NOMO-1 treated with dmso at 0.1 percent for 144 hours (cell line): ENCODE data around the gene DNAJC4.

Experiments used
- DNase-seq: peaks from one replicate; lab custom pipeline; 2025; ENCODE audit not compliant: unreplicated experiment; lab: John Stamatoyannopoulos, UW

DNAJC4 gene

DNA sequence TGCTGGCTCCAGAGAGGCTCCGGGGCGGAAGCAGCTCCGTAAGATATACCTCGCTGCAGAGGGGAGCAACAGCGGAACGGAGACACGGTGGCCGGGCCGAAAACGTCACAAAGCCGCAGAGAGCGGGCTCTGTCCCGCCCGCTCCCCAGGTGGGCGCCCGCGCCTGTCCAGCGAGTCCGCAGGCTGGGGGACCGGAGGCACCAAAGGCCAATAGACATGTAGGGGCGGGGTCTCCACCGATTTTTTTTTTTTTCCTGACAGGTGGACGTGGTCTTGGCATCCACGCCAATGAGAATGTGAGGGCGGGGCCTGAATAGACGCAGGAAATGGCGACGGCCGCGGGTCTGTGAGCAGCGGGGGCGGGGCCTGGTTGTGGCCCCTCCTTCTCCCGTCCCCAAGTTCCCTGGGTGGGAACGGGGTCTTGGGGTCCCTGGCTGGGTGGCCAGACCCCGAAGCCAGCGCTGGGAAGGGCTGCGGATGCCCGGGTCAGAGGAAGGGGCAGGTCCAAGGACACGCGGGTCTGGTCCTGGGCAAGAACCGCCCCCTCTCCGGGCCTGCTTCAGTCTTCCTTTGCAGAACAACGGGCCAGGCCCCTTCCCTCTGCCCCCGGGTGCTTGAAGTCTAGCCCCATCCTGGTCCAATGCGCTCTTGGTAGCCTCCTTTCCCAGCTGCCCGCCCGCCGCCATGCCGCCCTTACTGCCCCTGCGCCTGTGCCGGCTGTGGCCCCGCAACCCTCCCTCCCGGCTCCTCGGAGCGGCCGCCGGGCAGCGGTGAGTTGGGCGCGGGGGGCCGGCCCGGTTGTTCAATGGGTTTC is at the start of gene DNAJC4:
Gene DNAJC4, plus strand, starts transcription at position 378 of the 814 bp plus-strand sequence. Its CDS starts 307 bp downstream, at position 685.
- DNase-seq: peak; percentile 89

GRCh38 chr11:64180891-64181290 is 49.5 kb upstream of the DNAJC4 start:
- DNase-seq: no peak

- peak; percentile 83 for DNase-seq
Measured at GRCh38 chr11:64181506-64182411, 48.6 kb upstream of the DNAJC4 start.

- no peak for DNase-seq
Measured at GRCh38 chr11:64183890-64184289, 46.5 kb upstream of the DNAJC4 start.

DNA sequence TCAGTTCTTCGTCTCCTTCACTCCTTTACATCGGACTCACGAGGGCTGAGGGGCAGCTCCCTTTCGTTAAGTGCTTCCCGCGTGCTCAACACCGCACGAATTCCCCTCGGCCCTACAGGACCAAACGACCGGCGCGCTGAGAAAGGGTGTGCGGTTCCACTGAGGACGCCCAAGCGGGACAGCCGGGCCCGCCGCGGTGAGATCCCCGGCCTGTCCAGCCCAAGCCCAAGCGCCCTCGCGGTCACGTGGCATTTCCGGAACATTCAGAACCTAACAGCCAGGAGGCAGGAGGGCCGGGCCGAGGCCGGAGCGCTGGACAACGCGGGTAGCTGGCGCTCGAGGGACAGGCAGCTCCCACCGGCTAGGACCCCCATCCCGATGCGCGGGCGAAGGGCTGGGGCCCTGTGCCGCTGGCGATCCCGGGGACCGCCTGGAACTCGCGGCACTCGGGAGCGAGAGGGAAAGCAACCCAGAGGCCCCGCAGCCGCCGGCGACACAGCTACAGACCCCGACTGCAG is 45.1 kb upstream of the DNAJC4 start:
- DNase-seq: peak; percentile 53

- peak; percentile 100 for DNase-seq
Measured at GRCh38 chr11:64185693-64186491, 44.5 kb upstream of the DNAJC4 start, which contains the start of gene STIP1. Gene STIP1 (plus strand): TSS chr11:64186171. CDS start chr11:64186262, 91 bp downstream.

GRCh38 chr11:64186492-64187165 is 43.7 kb upstream of the DNAJC4 start:
- no peak for DNase-seq

DNA sequence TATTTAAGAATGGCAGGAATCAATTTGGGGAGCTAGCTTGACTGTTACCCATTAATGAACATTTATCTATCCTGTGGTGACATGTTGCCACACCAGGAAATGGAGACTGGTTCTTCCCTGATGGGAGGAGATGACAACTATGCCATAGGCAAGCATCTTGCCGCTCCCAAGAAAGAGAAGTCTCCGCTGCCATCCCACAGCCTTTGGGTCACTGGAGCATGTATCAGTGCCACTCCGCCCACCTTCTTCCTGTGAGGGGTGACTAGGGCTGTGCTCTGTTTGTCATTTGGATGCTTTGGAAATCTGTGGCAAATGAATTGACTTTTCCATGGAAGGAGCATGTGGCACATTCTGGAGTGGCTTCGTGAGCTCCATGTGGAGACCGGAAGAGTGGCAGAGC is 37.9 kb upstream of the DNAJC4 start:
- no peak for DNase-seq

- DNase-seq: no peak
Measured at GRCh38 chr11:64196626-64197025, 33.7 kb upstream of the DNAJC4 start.

DNA sequence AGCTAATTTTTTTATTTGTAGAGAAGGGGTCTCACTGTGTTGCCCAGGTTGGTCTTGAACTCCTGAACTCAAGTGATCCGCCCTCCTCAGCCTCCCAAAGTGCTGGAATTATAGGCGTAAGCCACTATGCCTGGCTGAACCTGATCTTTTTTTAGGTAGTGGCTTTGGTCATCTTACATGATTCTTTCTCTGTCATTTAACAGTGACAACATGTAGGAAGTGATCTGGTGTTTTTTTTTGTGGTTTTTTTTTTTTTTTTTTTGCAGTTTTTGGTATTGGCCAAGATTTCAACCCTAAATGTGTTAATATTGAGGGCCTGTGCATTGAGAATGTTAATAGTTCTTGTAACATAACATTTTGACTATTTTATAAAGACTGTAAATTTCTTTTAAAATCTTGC is 31.8 kb upstream of the DNAJC4 start:
- no peak for DNase-seq

GRCh38 chr11:64201543-64201942 is 28.8 kb upstream of the DNAJC4 start:
- no peak for DNase-seq

DNA sequence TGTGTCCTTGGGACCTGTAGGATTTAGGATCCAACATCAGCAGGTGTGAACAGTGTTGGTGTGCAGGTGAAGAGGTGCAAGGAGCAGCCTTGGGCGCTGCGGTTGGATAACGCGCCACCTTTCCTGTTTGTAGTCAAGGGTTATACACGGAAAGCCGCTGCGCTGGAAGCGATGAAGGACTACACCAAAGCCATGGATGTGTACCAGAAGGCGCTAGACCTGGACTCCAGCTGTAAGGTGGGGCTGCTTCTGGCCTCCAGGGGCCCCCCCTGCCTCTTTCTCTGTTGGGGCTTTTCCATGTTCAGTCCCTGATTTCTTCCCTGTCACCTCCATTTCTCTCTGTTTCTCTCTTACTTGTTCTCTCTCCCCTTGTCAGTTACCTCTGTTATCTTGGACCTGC is 27.4 kb upstream of the DNAJC4 start:
- DNase-seq: no peak

DNA sequence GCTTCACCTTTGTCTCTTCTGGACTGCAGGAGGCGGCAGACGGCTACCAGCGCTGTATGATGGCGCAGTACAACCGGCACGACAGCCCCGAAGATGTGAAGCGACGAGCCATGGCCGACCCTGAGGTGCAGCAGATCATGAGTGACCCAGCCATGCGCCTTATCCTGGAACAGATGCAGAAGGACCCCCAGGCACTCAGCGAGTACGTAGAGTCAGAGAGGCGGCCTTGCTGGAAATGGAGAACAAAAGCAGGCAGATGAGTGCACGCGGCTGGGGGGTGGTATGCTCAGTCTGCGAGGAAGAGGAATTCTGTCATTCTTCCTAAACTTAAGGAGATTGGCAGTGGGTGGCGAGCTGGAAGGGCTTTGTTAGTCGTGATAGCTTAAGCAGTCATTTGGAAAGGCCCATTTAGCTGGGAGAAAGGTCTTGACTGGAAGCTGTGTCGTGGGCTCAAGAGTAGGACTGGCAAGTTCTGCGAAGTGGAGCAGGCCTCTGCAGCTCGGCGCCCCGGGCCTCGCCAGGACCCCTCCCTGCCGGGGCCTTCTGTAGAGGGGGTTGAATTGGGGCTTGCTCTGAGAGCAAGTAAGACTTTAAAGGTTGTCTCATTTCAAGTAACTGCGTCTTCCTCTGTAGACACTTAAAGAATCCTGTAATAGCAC is 26.8 kb upstream of the DNAJC4 start:
- no peak for DNase-seq

- no peak for DNase-seq
Measured at GRCh38 chr11:64204080-64204440, 26.3 kb upstream of the DNAJC4 start.

DNA sequence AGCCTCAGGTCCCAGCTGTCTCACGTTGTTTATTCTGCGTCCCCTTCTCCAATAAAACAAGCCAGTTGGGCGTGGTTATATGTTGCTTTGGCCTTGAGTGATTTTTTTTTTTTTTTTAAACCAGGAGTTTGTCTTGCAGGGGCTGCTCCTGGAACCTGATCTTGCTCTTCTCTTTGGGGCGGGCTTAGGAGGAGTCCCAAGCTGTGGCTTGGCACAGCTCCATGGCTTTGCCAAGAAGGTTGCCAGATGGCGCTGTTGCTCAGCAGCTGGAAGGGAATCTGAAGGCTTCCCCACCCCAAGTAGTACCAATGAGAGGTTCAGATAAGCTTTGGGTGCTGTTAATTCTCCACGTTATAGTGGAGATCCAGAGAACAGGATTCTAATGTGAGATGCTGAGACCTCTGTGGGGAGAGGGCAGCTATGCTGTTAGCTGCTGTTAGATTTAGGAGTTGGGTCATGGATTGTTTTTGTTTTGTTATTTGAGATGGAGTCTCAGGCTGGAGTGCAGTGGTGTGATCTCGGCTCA is 25.8 kb upstream of the DNAJC4 start:
- peak; percentile 80 for DNase-seq

- peak; percentile 49 for DNase-seq
Measured at GRCh38 chr11:64206457-64207255, 23.7 kb upstream of the DNAJC4 start, which contains the start of gene FERMT3. Gene FERMT3 (plus strand): TSS chr11:64206721. CDS start chr11:64207365, 644 bp downstream.

GRCh38 chr11:64207256-64208085 is 22.9 kb upstream of the DNAJC4 start:
- peak; percentile 91 for DNase-seq
